PC-3 (cell line): Measurements from ENCODE around the gene GALNT2.

Experiments
- CTCF ChIP-seq: fragments of 300-600 bp; sonication (generic); conservative IDR thresholded peaks from 2 replicates; pipeline ENCODE4 v1.5.1; 2017; ENCODE audit warnings: antibody characterized with exemption, low read depth, mild to moderate bottlenecking, low read length
- EZH2 ChIP-seq: fragments of 300-600 bp; sonication (generic); IDR thresholded peaks from one replicate; pipeline ENCODE4 v1.6.1; 2017; ENCODE audit warnings: antibody characterized with exemption, mild to moderate bottlenecking, low read length; ENCODE audit not compliant: unreplicated experiment

DNA sequence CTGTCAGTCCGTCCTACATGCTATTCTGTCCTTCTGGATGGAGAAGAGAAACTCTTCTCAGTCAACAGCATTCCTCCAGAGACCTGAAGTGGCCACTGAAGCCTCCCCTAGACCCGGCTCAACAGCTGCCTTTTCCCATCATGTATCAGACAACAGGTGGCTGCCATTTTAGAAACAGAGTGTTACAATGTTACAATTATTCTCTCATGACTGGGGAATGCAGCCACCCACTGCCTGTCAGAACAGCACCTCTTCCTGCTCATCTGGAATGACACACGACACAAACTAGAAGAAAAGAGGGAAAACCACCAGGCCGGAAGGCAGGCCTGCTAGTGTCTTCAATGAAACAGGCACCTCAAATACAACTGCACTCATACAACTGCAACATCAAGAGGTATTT, 253.8 kb downstream of the GALNT2 start:
- TF ChIP-seq CTCF (no peak), EZH2 (no peak)
